CD4-positive, alpha-beta T cell (primary cell): Measurements from ENCODE around the gene NOS2. TPM values are rescaled to one million over a fixed set of nuclear protein-coding genes. Genes with fewer than 3 reads are reported as not detected.
"Not testable (repeated sequence)": the region's sequence is repeated elsewhere in the genome, so short reads cannot be mapped to it uniquely, and the experiment has no call there.

Experiments used
- ATAC-seq: fragments of 200-7000 bp; cut with Tn5 transposase; one replicate; pipeline ENCODE4 v1.10.0; 2022; ENCODE audit warnings: mild to moderate bottlenecking; ENCODE audit not compliant: poor library complexity
- CTCF ChIA-PET: fragments of 350-600 bp; sonication (Branson Sonifier 250); formaldehyde crosslinking; loops from one replicate; lab custom pipeline; 2021; ENCODE audit warnings: antibody characterized with exemption, inconsistent platforms; lab: Charles Lee
- POLR2A ChIA-PET: fragments of 350-600 bp; sonication (Branson Sonifier 250); formaldehyde crosslinking; loops from one replicate; lab custom pipeline; 2021; ENCODE audit warnings: antibody characterized with exemption, inconsistent platforms; lab: Charles Lee
- DNase-seq, 14 experiments: peaks; one replicate each; pipeline ENCODE4 v3.0.0-alpha.2; 2013 to 2020; ENCODE audit warnings: mixed read lengths in 2 of 14
- H3K27ac ChIP-seq, 2 donors: one replicate each; pipeline versions ENCODE4 v1.5.1 to v1.7.0; 2013; ENCODE audit warnings: low read length in 2 of 2, low read depth in 1 of 2, mild to moderate bottlenecking in 1 of 2
- H3K27me3 ChIP-seq, 2 experiments: 1 replicate in 1 of 2; 2 replicates in 1 of 2; pipeline versions ENCODE4 v1.6.1 to v1.7.0; 2013; ENCODE audit warnings: low read length in 2 of 2, control low read depth in 1 of 2, mild to moderate bottlenecking in 1 of 2, moderate library complexity in 1 of 2; ENCODE audit not compliant: insufficient read depth in 2 of 2, control insufficient read depth in 1 of 2
- H3K36me3 ChIP-seq: one replicate; pipeline ENCODE4 v1.6.1; 2013; ENCODE audit warnings: low read length, control low read depth; ENCODE audit not compliant: insufficient read depth
- H3K4me1 ChIP-seq: one replicate; pipeline ENCODE4 v1.6.1; 2013; ENCODE audit warnings: low read length, control low read depth; ENCODE audit not compliant: insufficient read depth
- H3K4me3 ChIP-seq: one replicate; pipeline ENCODE4 v1.5.1; 2013; ENCODE audit warnings: mild to moderate bottlenecking, low read length, moderate library complexity
- H3K9me3 ChIP-seq, 2 experiments: 1 replicate in 1 of 2; 2 replicates in 1 of 2; pipeline versions ENCODE4 v1.6.1 to v1.7.0; 2013; ENCODE audit warnings: low read length in 2 of 2, mild to moderate bottlenecking in 2 of 2, control low read depth in 1 of 2, moderate library complexity in 1 of 2; ENCODE audit not compliant: control insufficient read depth in 1 of 2, insufficient read depth in 1 of 2
- H3K27ac Mint-ChIP-seq: one replicate; pipeline ENCODE4 v1.8.0; 2020; ENCODE audit warnings: mixed read lengths
- H3K27me3 Mint-ChIP-seq: one replicate; pipeline ENCODE4 v1.8.0; 2021; ENCODE audit warnings: mixed read lengths
- H3K36me3 Mint-ChIP-seq: one replicate; pipeline ENCODE4 v1.8.0; 2021; ENCODE audit warnings: low read depth, mixed read lengths
- H3K4me1 Mint-ChIP-seq: one replicate; pipeline ENCODE4 v1.8.0; 2021; ENCODE audit warnings: low read depth, mixed read lengths
- H3K4me3 Mint-ChIP-seq: one replicate; pipeline ENCODE4 v1.8.0; 2020; ENCODE audit warnings: mild to moderate bottlenecking, mixed read lengths
- H3K9me3 Mint-ChIP-seq: one replicate; pipeline ENCODE4 v1.8.0; 2020; ENCODE audit warnings: mixed read lengths
- CTCF ChIP-seq: fragments of 200-600 bp; IDR thresholded peaks from one replicate; pipeline ENCODE4 v1.8.0; 2022; ENCODE audit warnings: antibody characterized with exemption, mild to moderate bottlenecking
- intact Hi-C, 2 experiments: fragments of 100-400 bp; cut with DNase I in 1 of 2; cut with micrococcal nuclease in 1 of 2; formaldehyde crosslinking; loops; one replicate each; pipeline versions ENCODE4 v1.15.1 to v1.9.0; 2023 to 2025; cut with DNase I, micrococcal nuclease
- total RNA-seq, 174 experiments: library from RNA in 2 of 174; stranded (reverse) in 2 of 174; gene quantifications; one replicate each; pipeline ENCODE4 v1.2.3 and lab custom pipeline; 2021 to 2026

Gene NOS2
- total RNA-seq, 2 experiments from 2014 or later = 0.08 TPM; not detected in 1

DNA sequence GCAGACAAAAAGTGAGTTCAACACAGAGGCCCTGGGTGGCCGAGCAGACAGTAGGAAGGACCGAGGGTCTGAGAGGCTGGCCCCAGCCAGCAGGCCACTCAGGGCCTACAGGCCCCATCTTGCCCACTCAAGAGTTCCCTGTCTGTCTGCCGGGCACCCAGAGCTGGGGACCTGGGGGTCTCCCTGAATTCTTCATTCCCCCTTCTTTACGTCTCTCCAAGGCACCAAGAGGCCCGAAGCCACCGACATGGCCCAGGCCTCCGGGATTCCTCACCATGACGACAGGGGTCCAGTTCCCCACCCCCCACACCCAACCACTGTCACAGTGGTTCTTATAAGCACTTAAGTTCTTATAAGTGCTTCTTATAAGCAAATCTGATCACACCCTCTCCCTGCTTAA, 49.2 kb downstream of the NOS2 start:
- H3K4me3 ChIP-seq = no peak overlapping the region
- ChIA-PET POLR2A (no interaction called here), CTCF (no interaction called here)
- Mint-ChIP-seq H3K4me3 (no peak overlapping the region), H3K9me3 (no peaks in the 10 kb centered on the region), H3K27me3 (no peaks in the 10 kb centered on the region), H3K27ac (no peak overlapping the region), H3K4me1 (no peaks in the 10 kb centered on the region), H3K36me3 (no peaks in the 10 kb centered on the region)
- no peaks in the 10 kb centered on the region for H3K36me3 ChIP-seq
- no peak overlapping the region for H3K27ac ChIP-seq
- H3K9me3 ChIP-seq = no peaks in the 10 kb centered on the region
- H3K4me1 ChIP-seq = no peaks in the 10 kb centered on the region
- no peaks in the 10 kb centered on the region for H3K27me3 ChIP-seq
- TF ChIP-seq CTCF = no peak
- ATAC-seq = no peak
- intact Hi-C loops = loop anchor here in 1 of 2 experiments (10.0 kb wide), 1 partner anchor 96 kb away; no protein-coding TSS in a partner anchor
- no peak for DNase-seq

DNA sequence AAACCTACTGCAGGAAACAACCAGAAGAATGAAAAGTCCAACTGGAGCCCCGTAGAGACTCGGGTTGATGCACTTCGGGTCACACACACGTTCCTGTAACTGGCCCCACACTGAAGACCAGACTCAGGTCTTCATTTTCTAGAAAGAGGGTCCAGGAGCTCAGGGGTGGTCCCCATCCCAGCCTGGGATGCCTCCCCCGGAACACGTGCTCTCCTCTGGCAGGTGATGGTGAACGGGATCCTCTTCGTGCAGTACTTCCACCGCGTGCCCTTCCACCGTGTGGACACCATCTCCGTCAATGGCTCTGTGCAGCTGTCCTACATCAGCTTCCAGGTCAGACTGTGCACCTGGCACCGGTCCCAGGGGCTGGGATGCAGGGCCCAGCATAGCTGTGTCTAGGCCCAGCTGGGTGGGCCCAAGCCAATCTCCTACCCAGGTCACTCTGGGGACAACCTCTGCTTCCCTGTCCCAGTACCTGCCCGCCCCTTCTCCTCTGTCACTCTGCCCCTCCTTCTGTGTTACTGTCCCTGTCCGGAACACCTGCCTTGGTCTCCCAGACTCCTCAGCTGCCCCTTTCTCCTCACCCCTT, 50.7 kb downstream of the NOS2 start:
- H3K4me3 Mint-ChIP-seq, H3K4me3 ChIP-seq, POLR2A ChIA-PET, H3K27ac Mint-ChIP-seq, H3K9me3 Mint-ChIP-seq, CTCF ChIA-PET, H3K27me3 Mint-ChIP-seq, ATAC-seq, H3K36me3 Mint-ChIP-seq, H3K9me3 ChIP-seq, H3K4me1 Mint-ChIP-seq, DNase-seq, H3K27me3 ChIP-seq, H3K4me1 ChIP-seq, H3K27ac ChIP-seq, H3K36me3 ChIP-seq: not testable (repeated sequence)
- intact Hi-C loops = loop anchor here in 1 of 2 experiments (10.0 kb wide), 1 partner anchor 95 kb away; no protein-coding TSS in a partner anchor

GRCh38 chr17:27748360-27748825, 51.9 kb downstream of the NOS2 start:
- Histone ChIP-seq H3K27me3 (no peaks in the 10 kb centered on the region), H3K4me3 (no peak overlapping the region), H3K9me3 (no peaks in the 10 kb centered on the region), H3K27ac (no peak overlapping the region), H3K36me3 (no peaks in the 10 kb centered on the region), H3K4me1 (no peaks in the 10 kb centered on the region)
- H3K27ac Mint-ChIP-seq = no peak overlapping the region
- ChIA-PET CTCF (no interaction called here), POLR2A (no interaction called here)
- ATAC-seq (no peak), DNase-seq (no peak)
- intact Hi-C loops = no loop called here
- H3K36me3 Mint-ChIP-seq = no peaks in the 10 kb centered on the region
- H3K4me1 Mint-ChIP-seq = no peaks in the 10 kb centered on the region
- no peak overlapping the region for H3K4me3 Mint-ChIP-seq
- no peaks in the 10 kb centered on the region for H3K9me3 Mint-ChIP-seq
- no peak for TF ChIP-seq CTCF
- H3K27me3 Mint-ChIP-seq = no peaks in the 10 kb centered on the region
